HepG2 (cell line): ENCODE results near the gene PDE4C. TPM values are rescaled to one million over a fixed set of nuclear protein-coding genes. Genes with fewer than 3 reads are reported as not detected.
A peak's percentile ranks its signal among the peaks of the same experiment; 100 is the strongest.

Source experiments
- ESRRA ChIP-seq: sonication (generic); formaldehyde crosslinking; IDR thresholded peaks from 2 replicates; pipeline ENCODE4 v1.5.1; 2020; ENCODE audit warnings: mild to moderate bottlenecking, low read depth, missing genetic modification reagents
- FOSL2 ChIP-seq: sonication (generic); formaldehyde crosslinking; IDR thresholded peaks from 2 replicates; pipeline ENCODE4 v1.4.0; 2020; ENCODE audit warnings: missing genetic modification reagents
- FOXA1 ChIP-seq, 2 experiments: fragments of 450-650 bp in 1 of 2; sonication (generic) in 1 of 2; formaldehyde crosslinking in 1 of 2; IDR thresholded peaks; 2 replicates each; pipeline versions ENCODE4 v1.4.0 to v1.6.1; 2016 to 2020; ENCODE audit warnings: missing genetic modification reagents in 1 of 2
- GABPA ChIP-seq, 2 experiments: IDR thresholded peaks; 2 replicates each; pipeline ENCODE4 v1.6.1; 2011 to 2016; ENCODE audit warnings: low read depth in 2 of 2, low read length in 1 of 2, missing biosample characterization in 1 of 2, missing genetic modification characterization in 1 of 2
- HIVEP1 ChIP-seq: sonication (generic); formaldehyde crosslinking; IDR thresholded peaks from 2 replicates; pipeline ENCODE4 v1.4.0; 2020; ENCODE audit warnings: mild to moderate bottlenecking, missing genetic modification reagents
- KDM4B ChIP-seq: sonication (generic); formaldehyde crosslinking; IDR thresholded peaks from 2 replicates; pipeline ENCODE4 v1.4.0; 2020; ENCODE audit warnings: missing genetic modification reagents
- PRPF4 ChIP-seq: fragments of 200-400 bp; formaldehyde crosslinking; IDR thresholded peaks from 2 replicates; pipeline ENCODE4 v1.6.1; 2016; ENCODE audit warnings: low read length, low read depth; ENCODE audit not compliant: poor library complexity, severe bottlenecking
- RARA ChIP-seq: IDR thresholded peaks from 2 replicates; pipeline ENCODE4 v1.6.1; 2016; ENCODE audit warnings: missing genetic modification reagents, missing compliant biosample characterization
- RCOR2 ChIP-seq: IDR thresholded peaks from 2 replicates; pipeline ENCODE4 v1.6.1; 2016; ENCODE audit warnings: missing biosample characterization, missing genetic modification reagents
- RXRA ChIP-seq: sonication (generic); formaldehyde crosslinking; IDR thresholded peaks from 2 replicates; pipeline ENCODE4 v1.5.1; 2020; ENCODE audit warnings: missing genetic modification reagents
- TBX2 ChIP-seq: sonication (generic); formaldehyde crosslinking; IDR thresholded peaks from 2 replicates; pipeline ENCODE4 v1.5.0; 2020; ENCODE audit warnings: missing genetic modification reagents, mild to moderate bottlenecking, borderline replicate concordance
- TP53 ChIP-seq: sonication (generic); formaldehyde crosslinking; conservative IDR thresholded peaks from 2 replicates; pipeline ENCODE4 v1.4.0; 2020; ENCODE audit warnings: missing genetic modification reagents
- YEATS4 ChIP-seq: sonication (generic); formaldehyde crosslinking; IDR thresholded peaks from 2 replicates; pipeline ENCODE4 v1.4.0; 2020; ENCODE audit warnings: missing genetic modification reagents, borderline replicate concordance
- ZNF607 ChIP-seq: sonication (generic); formaldehyde crosslinking; IDR thresholded peaks from 2 replicates; pipeline ENCODE4 v1.5.1; 2020; ENCODE audit warnings: missing genetic modification reagents, mild to moderate bottlenecking, borderline replicate concordance
- polyA plus RNA-seq, 8 experiments: library from polyadenylated mRNA; depleted of rRNA in 3 of 8; stranded (reverse) in 7 of 8; unstranded in 1 of 8; fragments of >200 nt; fragmentation: Illumina TruSeq in 4 of 8; extraction: Trizol in 4 of 8; gene quantifications; 2 replicates each; pipeline versions ENCODE4 v1.2.1 to v1.2.3, GENCODE V29; 2011 to 2016; ENCODE audit warnings: low read depth in 4 of 8, missing spikeins in 1 of 8, mixed read lengths in 1 of 8; ENCODE audit not compliant: insufficient read depth in 1 of 8
- total RNA-seq, 5 experiments: library from RNA; depleted of rRNA; stranded (reverse); fragments of >200 nt; fragmentation: Illumina TruSeq; extraction: Trizol; gene quantifications; 2 replicates each; pipeline ENCODE4 v1.2.3, GENCODE V29; 2016; ENCODE audit warnings: low read depth in 1 of 5
- TF ChIP-seq, protein P1 (sequence below): IDR thresholded peaks from 2 replicates; pipeline ENCODE4 v1.6.1; 2016; ENCODE audit warnings: missing compliant biosample characterization, missing genetic modification reagents, borderline replicate concordance
- TF ChIP-seq, protein P2 (sequence below): sonication (generic); formaldehyde crosslinking; conservative IDR thresholded peaks from 2 replicates; pipeline ENCODE4 v1.8.0; 2022; ENCODE audit warnings: mild to moderate bottlenecking, moderate library complexity, missing genetic modification reagents
- TF ChIP-seq, protein P3 (sequence below): sonication (generic); formaldehyde crosslinking; IDR thresholded peaks from 2 replicates; pipeline ENCODE4 v1.5.0; 2020; ENCODE audit warnings: mild to moderate bottlenecking, missing genetic modification reagents, moderate library complexity
- TF ChIP-seq, protein P4 (sequence below): sonication (generic); formaldehyde crosslinking; IDR thresholded peaks from 2 replicates; pipeline ENCODE4 v1.4.0; 2020; ENCODE audit warnings: low read depth, mild to moderate bottlenecking, missing genetic modification reagents
- TF ChIP-seq, protein P5 (sequence below): sonication (generic); formaldehyde crosslinking; IDR thresholded peaks from 2 replicates; pipeline ENCODE4 v1.8.0; 2022; ENCODE audit warnings: mild to moderate bottlenecking, missing genetic modification reagents, borderline replicate concordance
- TF ChIP-seq, protein P6 (sequence below): IDR thresholded peaks from 2 replicates; pipeline ENCODE4 v1.6.1; 2016; ENCODE audit warnings: control low read depth

PDE4C gene
- total and polyA plus RNA-seq, 2 of the 13 experiments (the other 11 are each of a cell fraction or from before 2014, with no cell fraction given): 1.4 to 14.0 TPM

DNA sequence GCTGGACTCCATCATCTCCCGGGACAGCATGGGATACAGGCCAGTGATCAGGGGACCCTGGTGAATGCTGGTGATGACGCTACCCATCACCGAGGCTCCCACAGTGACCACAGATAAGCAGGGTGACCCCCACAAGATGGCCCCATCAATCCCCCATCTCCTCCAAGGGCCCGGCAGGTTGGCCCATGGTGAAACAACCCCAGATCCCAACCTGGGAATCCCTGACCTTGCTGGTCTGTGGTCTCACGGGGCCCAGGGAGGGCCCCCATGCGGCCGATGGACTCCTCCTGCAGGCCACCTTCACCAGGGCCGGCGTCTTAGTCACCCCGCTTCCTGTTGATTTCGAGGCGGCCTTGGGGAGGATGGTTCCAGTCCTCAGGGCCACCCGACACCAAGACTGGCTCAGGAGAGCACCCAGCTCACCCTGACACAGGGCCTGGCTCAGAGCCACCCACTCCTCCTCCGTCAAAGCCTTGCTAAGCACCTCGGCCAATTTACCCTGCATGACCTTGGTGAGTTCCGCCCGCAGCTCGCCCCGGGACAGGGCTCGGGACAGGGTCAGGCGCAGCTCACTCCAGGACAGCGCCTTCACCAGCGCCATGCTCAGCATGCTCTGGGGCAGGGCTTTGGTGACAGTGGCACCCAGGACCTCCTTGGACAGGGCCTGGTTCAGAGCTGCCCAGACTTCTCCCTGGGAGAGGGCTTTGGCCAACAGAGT lies 38.1 kb upstream of the PDE4C start (continued):
- TF ChIP-seq, protein P1, sequence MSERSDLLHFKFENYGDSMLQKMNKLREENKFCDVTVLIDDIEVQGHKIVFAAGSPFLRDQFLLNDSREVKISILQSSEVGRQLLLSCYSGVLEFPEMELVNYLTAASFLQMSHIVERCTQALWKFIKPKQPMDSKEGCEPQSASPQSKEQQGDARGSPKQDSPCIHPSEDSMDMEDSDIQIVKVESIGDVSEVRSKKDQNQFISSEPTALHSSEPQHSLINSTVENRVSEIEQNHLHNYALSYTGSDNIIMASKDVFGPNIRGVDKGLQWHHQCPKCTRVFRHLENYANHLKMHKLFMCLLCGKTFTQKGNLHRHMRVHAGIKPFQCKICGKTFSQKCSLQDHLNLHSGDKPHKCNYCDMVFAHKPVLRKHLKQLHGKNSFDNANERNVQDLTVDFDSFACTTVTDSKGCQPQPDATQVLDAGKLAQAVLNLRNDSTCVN (CRISPR knock-in tag): no peak
- TF ChIP-seq RXRA: peak; percentile 67; the same call in 1 of the 2 replicates
- TF ChIP-seq, protein P2, sequence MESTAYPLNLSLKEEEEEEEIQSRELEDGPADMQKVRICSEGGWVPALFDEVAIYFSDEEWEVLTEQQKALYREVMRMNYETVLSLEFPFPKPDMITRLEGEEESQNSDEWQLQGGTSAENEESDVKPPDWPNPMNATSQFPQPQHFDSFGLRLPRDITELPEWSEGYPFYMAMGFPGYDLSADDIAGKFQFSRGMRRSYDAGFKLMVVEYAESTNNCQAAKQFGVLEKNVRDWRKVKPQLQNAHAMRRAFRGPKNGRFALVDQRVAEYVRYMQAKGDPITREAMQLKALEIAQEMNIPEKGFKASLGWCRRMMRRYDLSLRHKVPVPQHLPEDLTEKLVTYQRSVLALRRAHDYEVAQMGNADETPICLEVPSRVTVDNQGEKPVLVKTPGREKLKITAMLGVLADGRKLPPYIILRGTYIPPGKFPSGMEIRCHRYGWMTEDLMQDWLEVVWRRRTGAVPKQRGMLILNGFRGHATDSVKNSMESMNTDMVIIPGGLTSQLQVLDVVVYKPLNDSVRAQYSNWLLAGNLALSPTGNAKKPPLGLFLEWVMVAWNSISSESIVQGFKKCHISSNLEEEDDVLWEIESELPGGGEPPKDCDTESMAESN (CRISPR knock-in tag): no peak
- TF ChIP-seq FOXA1 (IDR thresholded peaks at IDR 0.05): no peak
- TF ChIP-seq FOXA1 (CRISPR knock-in tag; IDR thresholded peaks at IDR 0.05): peak; percentile 10; the same call in 1 of the 2 replicates
- TF ChIP-seq TBX2 (CRISPR knock-in tag): no peak
- no peak for TF ChIP-seq PRPF4
- TF ChIP-seq, protein P3, sequence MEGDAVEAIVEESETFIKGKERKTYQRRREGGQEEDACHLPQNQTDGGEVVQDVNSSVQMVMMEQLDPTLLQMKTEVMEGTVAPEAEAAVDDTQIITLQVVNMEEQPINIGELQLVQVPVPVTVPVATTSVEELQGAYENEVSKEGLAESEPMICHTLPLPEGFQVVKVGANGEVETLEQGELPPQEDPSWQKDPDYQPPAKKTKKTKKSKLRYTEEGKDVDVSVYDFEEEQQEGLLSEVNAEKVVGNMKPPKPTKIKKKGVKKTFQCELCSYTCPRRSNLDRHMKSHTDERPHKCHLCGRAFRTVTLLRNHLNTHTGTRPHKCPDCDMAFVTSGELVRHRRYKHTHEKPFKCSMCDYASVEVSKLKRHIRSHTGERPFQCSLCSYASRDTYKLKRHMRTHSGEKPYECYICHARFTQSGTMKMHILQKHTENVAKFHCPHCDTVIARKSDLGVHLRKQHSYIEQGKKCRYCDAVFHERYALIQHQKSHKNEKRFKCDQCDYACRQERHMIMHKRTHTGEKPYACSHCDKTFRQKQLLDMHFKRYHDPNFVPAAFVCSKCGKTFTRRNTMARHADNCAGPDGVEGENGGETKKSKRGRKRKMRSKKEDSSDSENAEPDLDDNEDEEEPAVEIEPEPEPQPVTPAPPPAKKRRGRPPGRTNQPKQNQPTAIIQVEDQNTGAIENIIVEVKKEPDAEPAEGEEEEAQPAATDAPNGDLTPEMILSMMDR (CRISPR knock-in tag): peak; percentile 15; the same call in 1 of the 2 replicates
- TF ChIP-seq HIVEP1 (CRISPR knock-in tag): no peak
- TF ChIP-seq ESRRA: 0 out of 2 replicates have a peak, but pooled peaks have one; percentile 69
- TF ChIP-seq, protein P4, sequence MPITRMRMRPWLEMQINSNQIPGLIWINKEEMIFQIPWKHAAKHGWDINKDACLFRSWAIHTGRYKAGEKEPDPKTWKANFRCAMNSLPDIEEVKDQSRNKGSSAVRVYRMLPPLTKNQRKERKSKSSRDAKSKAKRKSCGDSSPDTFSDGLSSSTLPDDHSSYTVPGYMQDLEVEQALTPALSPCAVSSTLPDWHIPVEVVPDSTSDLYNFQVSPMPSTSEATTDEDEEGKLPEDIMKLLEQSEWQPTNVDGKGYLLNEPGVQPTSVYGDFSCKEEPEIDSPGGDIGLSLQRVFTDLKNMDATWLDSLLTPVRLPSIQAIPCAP (CRISPR knock-in tag): no peak
- TF ChIP-seq KDM4B (CRISPR knock-in tag): no peak
- TF ChIP-seq RCOR2 (CRISPR knock-in tag): no peak
- TF ChIP-seq, protein P5, sequence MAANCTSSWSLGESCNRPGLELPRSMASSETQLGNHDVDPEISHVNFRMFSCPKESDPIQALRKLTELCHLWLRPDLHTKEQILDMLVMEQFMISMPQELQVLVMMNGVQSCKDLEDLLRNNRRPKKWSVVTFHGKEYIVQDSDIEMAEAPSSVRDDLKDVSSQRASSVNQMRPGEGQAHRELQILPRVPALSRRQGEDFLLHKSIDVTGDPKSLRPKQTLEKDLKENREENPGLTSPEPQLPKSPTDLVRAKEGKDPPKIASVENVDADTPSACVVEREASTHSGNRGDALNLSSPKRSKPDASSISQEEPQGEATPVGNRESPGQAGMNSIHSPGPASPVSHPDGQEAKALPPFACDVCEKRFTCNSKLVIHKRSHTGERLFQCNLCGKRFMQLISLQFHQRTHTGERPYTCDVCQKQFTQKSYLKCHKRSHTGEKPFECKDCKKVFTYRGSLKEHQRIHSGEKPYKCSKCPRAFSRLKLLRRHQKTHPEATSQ (CRISPR knock-in tag): no peak
- 0 out of 2 replicates have a peak, but pooled peaks have one; percentile 37 for TF ChIP-seq RARA
- TF ChIP-seq GABPA (IDR thresholded peaks at IDR 0.05; ENCODE audit: low read depth, low read length): no peak
- no peak for TF ChIP-seq GABPA (CRISPR knock-in tag; IDR thresholded peaks at IDR 0.05; ENCODE audit: low read depth)
- TF ChIP-seq YEATS4 (CRISPR knock-in tag): no peak
- no peak for TF ChIP-seq ZNF607
- TF ChIP-seq FOSL2 (CRISPR knock-in tag): no peak
- TF ChIP-seq TP53: no peak
- TF ChIP-seq, protein P6, sequence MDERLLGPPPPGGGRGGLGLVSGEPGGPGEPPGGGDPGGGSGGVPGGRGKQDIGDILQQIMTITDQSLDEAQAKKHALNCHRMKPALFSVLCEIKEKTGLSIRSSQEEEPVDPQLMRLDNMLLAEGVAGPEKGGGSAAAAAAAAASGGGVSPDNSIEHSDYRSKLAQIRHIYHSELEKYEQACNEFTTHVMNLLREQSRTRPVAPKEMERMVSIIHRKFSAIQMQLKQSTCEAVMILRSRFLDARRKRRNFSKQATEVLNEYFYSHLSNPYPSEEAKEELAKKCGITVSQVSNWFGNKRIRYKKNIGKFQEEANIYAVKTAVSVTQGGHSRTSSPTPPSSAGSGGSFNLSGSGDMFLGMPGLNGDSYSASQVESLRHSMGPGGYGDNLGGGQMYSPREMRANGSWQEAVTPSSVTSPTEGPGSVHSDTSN: no peak
